HepG2 (cell line): ENCODE results near the gene DCAKD. TPM values are rescaled to one million over a fixed set of nuclear protein-coding genes. Genes with fewer than 3 reads are reported as not detected.

Experiments
- DPF2 ChIP-seq: sonication (generic); formaldehyde crosslinking; IDR thresholded peaks from 2 replicates; pipeline ENCODE4 v1.4.0; 2020; ENCODE audit warnings: mild to moderate bottlenecking, low read depth, missing genetic modification reagents, borderline replicate concordance
- ERF ChIP-seq: IDR thresholded peaks from 2 replicates; pipeline ENCODE4 v1.6.1; 2018; ENCODE audit warnings: missing biosample characterization, missing genetic modification reagents
- HMGA1 ChIP-seq: sonication (generic); formaldehyde crosslinking; conservative IDR thresholded peaks from 2 replicates; pipeline ENCODE4 v1.4.0; 2020; ENCODE audit warnings: missing genetic modification reagents
- HOXA3 ChIP-seq: sonication (generic); formaldehyde crosslinking; IDR thresholded peaks from 2 replicates; pipeline ENCODE4 v1.5.0; 2020; ENCODE audit warnings: missing genetic modification reagents
- IRF2 ChIP-seq: IDR thresholded peaks from 2 replicates; pipeline ENCODE4 v1.6.1; 2018; ENCODE audit warnings: missing genetic modification reagents, missing compliant biosample characterization
- KAT2B ChIP-seq: fragments of 150-350 bp; IDR thresholded peaks from 2 replicates; pipeline ENCODE4 v1.6.1; 2014; ENCODE audit warnings: low read depth, low read length, borderline replicate concordance
- KDM4B ChIP-seq: sonication (generic); formaldehyde crosslinking; IDR thresholded peaks from 2 replicates; pipeline ENCODE4 v1.4.0; 2020; ENCODE audit warnings: missing genetic modification reagents
- MXD4 ChIP-seq: IDR thresholded peaks from 2 replicates; pipeline ENCODE4 v1.6.1; 2016; ENCODE audit warnings: mild to moderate bottlenecking, missing biosample characterization, missing genetic modification reagents
- PAX8 ChIP-seq: sonication (generic); formaldehyde crosslinking; IDR thresholded peaks from 2 replicates; pipeline ENCODE4 v1.8.0; 2022; ENCODE audit warnings: mild to moderate bottlenecking, missing genetic modification reagents, borderline replicate concordance
- PLRG1 ChIP-seq: fragments of 450-650 bp; conservative IDR thresholded peaks from 2 replicates; pipeline ENCODE4 v1.6.1; 2016
- RBM22 ChIP-seq: fragments of 200-400 bp; formaldehyde crosslinking; optimal IDR thresholded peaks from 2 replicates; pipeline ENCODE3; 2017; ENCODE audit warnings: mild to moderate bottlenecking, low read length, moderate library complexity
- SIN3A ChIP-seq: IDR thresholded peaks from 2 replicates; pipeline ENCODE4 v1.6.1; 2011; ENCODE audit warnings: low read depth, mild to moderate bottlenecking, control low read depth, low read length, borderline replicate concordance
- SMAD9 ChIP-seq: sonication (generic); formaldehyde crosslinking; IDR thresholded peaks from 2 replicates; pipeline ENCODE4 v1.5.1; 2020; ENCODE audit warnings: mild to moderate bottlenecking, missing genetic modification reagents
- TAF1 ChIP-seq: sonication (generic); formaldehyde crosslinking; IDR thresholded peaks from 2 replicates; pipeline ENCODE4 v1.4.0; 2020; ENCODE audit warnings: missing genetic modification reagents
- ZBTB3 ChIP-seq: sonication (generic); formaldehyde crosslinking; IDR thresholded peaks from 2 replicates; pipeline ENCODE4 v1.4.0; 2020; ENCODE audit warnings: low read depth, mild to moderate bottlenecking, moderate library complexity, missing genetic modification reagents, borderline replicate concordance
- ZMYM4 ChIP-seq: sonication (generic); formaldehyde crosslinking; IDR thresholded peaks from 2 replicates; pipeline ENCODE4 v1.8.1; 2023; ENCODE audit warnings: mild to moderate bottlenecking, missing genetic modification reagents
- ZNF543 ChIP-seq: sonication (generic); formaldehyde crosslinking; IDR thresholded peaks from 2 replicates; pipeline ENCODE4 v1.4.0; 2020; ENCODE audit warnings: mild to moderate bottlenecking, missing genetic modification reagents
- ZNF577 ChIP-seq: sonication (generic); formaldehyde crosslinking; IDR thresholded peaks from 2 replicates; pipeline ENCODE4 v1.4.0; 2020; ENCODE audit warnings: mild to moderate bottlenecking, low read depth, missing genetic modification reagents, borderline replicate concordance
- ZNF639 ChIP-seq: conservative IDR thresholded peaks from 2 replicates; pipeline ENCODE4 v1.6.1; 2018; ENCODE audit warnings: missing genetic modification reagents
- ZNF775 ChIP-seq: sonication (generic); formaldehyde crosslinking; IDR thresholded peaks from 2 replicates; pipeline ENCODE4 v1.4.0; 2020; ENCODE audit warnings: missing genetic modification reagents, mild to moderate bottlenecking, moderate library complexity, borderline replicate concordance
- ZSCAN20 ChIP-seq: sonication (generic); formaldehyde crosslinking; IDR thresholded peaks from 2 replicates; pipeline ENCODE4 v1.4.0; 2020; ENCODE audit warnings: missing genetic modification reagents, mild to moderate bottlenecking, borderline replicate concordance
- polyA plus RNA-seq, 8 experiments: library from polyadenylated mRNA; depleted of rRNA in 3 of 8; stranded (reverse) in 7 of 8; unstranded in 1 of 8; fragments of >200 nt; fragmentation: Illumina TruSeq in 4 of 8; extraction: Trizol in 4 of 8; gene quantifications; 2 replicates each; pipeline versions ENCODE4 v1.2.1 to v1.2.3, GENCODE V29; 2011 to 2016; ENCODE audit warnings: low read depth in 4 of 8, missing spikeins in 1 of 8, mixed read lengths in 1 of 8; ENCODE audit not compliant: insufficient read depth in 1 of 8
- total RNA-seq, 5 experiments: library from RNA; depleted of rRNA; stranded (reverse); fragments of >200 nt; fragmentation: Illumina TruSeq; extraction: Trizol; gene quantifications; 2 replicates each; pipeline ENCODE4 v1.2.3, GENCODE V29; 2016; ENCODE audit warnings: low read depth in 1 of 5
- TF ChIP-seq, protein P1 (sequence below): sonication (generic); formaldehyde crosslinking; IDR thresholded peaks from 2 replicates; pipeline ENCODE4 v1.5.0; 2020; ENCODE audit warnings: mild to moderate bottlenecking, missing genetic modification reagents, borderline replicate concordance
- TF ChIP-seq, protein P2 (sequence below): IDR thresholded peaks from 2 replicates; pipeline ENCODE4 v1.6.1; 2012; ENCODE audit warnings: low read length, improper control_type of control experiment

The DCAKD gene
- total and polyA plus RNA-seq, 2 of the 13 experiments (the other 11 are each of a cell fraction or from before 2014, with no cell fraction given), result 25.9 to 29.2 TPM

- TF ChIP-seq KAT2B, result no peak
- TF ChIP-seq, protein P1, sequence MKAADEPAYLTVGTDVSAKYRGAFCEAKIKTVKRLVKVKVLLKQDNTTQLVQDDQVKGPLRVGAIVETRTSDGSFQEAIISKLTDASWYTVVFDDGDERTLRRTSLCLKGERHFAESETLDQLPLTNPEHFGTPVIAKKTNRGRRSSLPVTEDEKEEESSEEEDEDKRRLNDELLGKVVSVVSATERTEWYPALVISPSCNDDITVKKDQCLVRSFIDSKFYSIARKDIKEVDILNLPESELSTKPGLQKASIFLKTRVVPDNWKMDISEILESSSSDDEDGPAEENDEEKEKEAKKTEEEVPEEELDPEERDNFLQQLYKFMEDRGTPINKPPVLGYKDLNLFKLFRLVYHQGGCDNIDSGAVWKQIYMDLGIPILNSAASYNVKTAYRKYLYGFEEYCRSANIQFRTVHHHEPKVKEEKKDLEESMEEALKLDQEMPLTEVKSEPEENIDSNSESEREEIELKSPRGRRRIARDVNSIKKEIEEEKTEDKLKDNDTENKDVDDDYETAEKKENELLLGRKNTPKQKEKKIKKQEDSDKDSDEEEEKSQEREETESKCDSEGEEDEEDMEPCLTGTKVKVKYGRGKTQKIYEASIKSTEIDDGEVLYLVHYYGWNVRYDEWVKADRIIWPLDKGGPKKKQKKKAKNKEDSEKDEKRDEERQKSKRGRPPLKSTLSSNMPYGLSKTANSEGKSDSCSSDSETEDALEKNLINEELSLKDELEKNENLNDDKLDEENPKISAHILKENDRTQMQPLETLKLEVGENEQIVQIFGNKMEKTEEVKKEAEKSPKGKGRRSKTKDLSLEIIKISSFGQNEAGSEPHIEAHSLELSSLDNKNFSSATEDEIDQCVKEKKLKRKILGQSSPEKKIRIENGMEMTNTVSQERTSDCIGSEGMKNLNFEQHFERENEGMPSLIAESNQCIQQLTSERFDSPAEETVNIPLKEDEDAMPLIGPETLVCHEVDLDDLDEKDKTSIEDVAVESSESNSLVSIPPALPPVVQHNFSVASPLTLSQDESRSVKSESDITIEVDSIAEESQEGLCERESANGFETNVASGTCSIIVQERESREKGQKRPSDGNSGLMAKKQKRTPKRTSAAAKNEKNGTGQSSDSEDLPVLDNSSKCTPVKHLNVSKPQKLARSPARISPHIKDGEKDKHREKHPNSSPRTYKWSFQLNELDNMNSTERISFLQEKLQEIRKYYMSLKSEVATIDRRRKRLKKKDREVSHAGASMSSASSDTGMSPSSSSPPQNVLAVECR (CRISPR knock-in tag), result no peak; the same call in 1 of the 2 replicates
- TF ChIP-seq HMGA1, result no peak
- TF ChIP-seq ERF, result no peak
- no peak for TF ChIP-seq ZNF543 (CRISPR knock-in tag)
- no peak for TF ChIP-seq TAF1 (CRISPR knock-in tag)
- no peak for TF ChIP-seq ZBTB3
- TF ChIP-seq PLRG1, result no peak
- no peak for TF ChIP-seq ZNF639 (CRISPR knock-in tag)
- TF ChIP-seq PAX8 (CRISPR knock-in tag), result no peak
- TF ChIP-seq ZNF775 (CRISPR knock-in tag), result no peak
- TF ChIP-seq DPF2, result no peak
- TF ChIP-seq KDM4B (CRISPR knock-in tag), result no peak
- TF ChIP-seq ZSCAN20 (CRISPR knock-in tag), result no peak
- peak; percentile 65; the same call in 1 of the 2 replicates for TF ChIP-seq IRF2
- no peak for TF ChIP-seq MXD4
- no peak for TF ChIP-seq ZNF577 (CRISPR knock-in tag)
- TF ChIP-seq HOXA3, result no peak; the same call in 1 of the 2 replicates
- TF ChIP-seq SIN3A, result no peak
- TF ChIP-seq RBM22, result peak; percentile 55
- TF ChIP-seq, protein P2, sequence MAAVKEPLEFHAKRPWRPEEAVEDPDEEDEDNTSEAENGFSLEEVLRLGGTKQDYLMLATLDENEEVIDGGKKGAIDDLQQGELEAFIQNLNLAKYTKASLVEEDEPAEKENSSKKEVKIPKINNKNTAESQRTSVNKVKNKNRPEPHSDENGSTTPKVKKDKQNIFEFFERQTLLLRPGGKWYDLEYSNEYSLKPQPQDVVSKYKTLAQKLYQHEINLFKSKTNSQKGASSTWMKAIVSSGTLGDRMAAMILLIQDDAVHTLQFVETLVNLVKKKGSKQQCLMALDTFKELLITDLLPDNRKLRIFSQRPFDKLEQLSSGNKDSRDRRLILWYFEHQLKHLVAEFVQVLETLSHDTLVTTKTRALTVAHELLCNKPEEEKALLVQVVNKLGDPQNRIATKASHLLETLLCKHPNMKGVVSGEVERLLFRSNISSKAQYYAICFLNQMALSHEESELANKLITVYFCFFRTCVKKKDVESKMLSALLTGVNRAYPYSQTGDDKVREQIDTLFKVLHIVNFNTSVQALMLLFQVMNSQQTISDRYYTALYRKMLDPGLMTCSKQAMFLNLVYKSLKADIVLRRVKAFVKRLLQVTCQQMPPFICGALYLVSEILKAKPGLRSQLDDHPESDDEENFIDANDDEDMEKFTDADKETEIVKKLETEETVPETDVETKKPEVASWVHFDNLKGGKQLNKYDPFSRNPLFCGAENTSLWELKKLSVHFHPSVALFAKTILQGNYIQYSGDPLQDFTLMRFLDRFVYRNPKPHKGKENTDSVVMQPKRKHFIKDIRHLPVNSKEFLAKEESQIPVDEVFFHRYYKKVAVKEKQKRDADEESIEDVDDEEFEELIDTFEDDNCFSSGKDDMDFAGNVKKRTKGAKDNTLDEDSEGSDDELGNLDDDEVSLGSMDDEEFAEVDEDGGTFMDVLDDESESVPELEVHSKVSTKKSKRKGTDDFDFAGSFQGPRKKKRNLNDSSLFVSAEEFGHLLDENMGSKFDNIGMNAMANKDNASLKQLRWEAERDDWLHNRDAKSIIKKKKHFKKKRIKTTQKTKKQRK, result no peak
- TF ChIP-seq ZMYM4 (CRISPR knock-in tag), result no peak
- TF ChIP-seq SMAD9 (CRISPR knock-in tag), result no peak
Measured at GRCh38 chr17:45098869-45099616, 47.6 kb upstream of the DCAKD start (continued).
